ENCODE results near the gene SMARCA4.
A peak's percentile ranks its signal among the peaks of the same experiment; 100 is the strongest.

Gene SMARCA4

GRCh38 chr19:10922638-10923014 lies 38.2 kb upstream of the SMARCA4 start:
- H3K4me3 ChIP-seq (ENCODE audit: low read depth, low read length), result no peak overlapping the region
- TF ChIP-seq CTCF (IDR thresholded peaks at IDR 0.05; ENCODE audit: low read depth, low read length), result no peak

- no peak for TF ChIP-seq CTCF (IDR thresholded peaks at IDR 0.05; ENCODE audit: low read depth, low read length)
- no peak overlapping the region for H3K4me3 ChIP-seq (ENCODE audit: low read depth, low read length)
These were observed 37.3 kb upstream of the SMARCA4 start for GRCh38 chr19:10923260-10924112.

GRCh38 chr19:10924597-10924996 lies 36.2 kb upstream of the SMARCA4 start:
- H3K4me3 ChIP-seq (ENCODE audit: low read depth, low read length), result no peak overlapping the region
- no peak for TF ChIP-seq CTCF (IDR thresholded peaks at IDR 0.05; ENCODE audit: low read depth, low read length)

GRCh38 chr19:10927730-10928562 lies 32.9 kb upstream of the SMARCA4 start:
- peak overlapping the region; percentile 91 for H3K4me3 ChIP-seq (ENCODE audit: low read depth, low read length)
- no peak for TF ChIP-seq CTCF (IDR thresholded peaks at IDR 0.05; ENCODE audit: low read depth, low read length)

- no peak for TF ChIP-seq CTCF (IDR thresholded peaks at IDR 0.05; ENCODE audit: low read depth, low read length)
- H3K4me3 ChIP-seq (ENCODE audit: low read depth, low read length), result peak within 1 kb of the TSS; percentile 91
These were observed 32.0 kb upstream of the SMARCA4 start, which contains the start of the genes TIMM29 and YIPF2 for GRCh38 chr19:10928563-10929401. TSS of gene TIMM29 (plus strand) at chr19:10928811. CDS start at chr19:10928823, 12 bp downstream. TSS of gene YIPF2 (minus strand) at chr19:10928639. CDS start at chr19:10928410, 229 bp downstream.

GRCh38 chr19:10929402-10929794 lies 31.4 kb upstream of the SMARCA4 start:
- TF ChIP-seq CTCF (IDR thresholded peaks at IDR 0.05; ENCODE audit: low read depth, low read length), result no peak
- H3K4me3 ChIP-seq (ENCODE audit: low read depth, low read length), result peak overlapping the region; percentile 91
